Stimulated activated CD4-positive, alpha-beta T cell treated with anti-CD3 and anti-CD28 coated beads, Interleukin-2, amount 100 ng/mL, for 4 hours (primary cell): ENCODE results near the gene PACS1.
A peak's percentile ranks its signal among the peaks of the same experiment; 100 is the strongest.
"Not testable (repeated sequence)": the region's sequence is repeated elsewhere in the genome, so short reads cannot be mapped to it uniquely, and the experiment has no call there.

Source experiments
- DNase-seq: peaks from one replicate; pipeline ENCODE4 v3.0.0-alpha.2; 2020; ENCODE audit warnings: low read depth

Gene PACS1

GRCh38 chr11:66076561-66076960 lies 6.5 kb downstream of the PACS1 start:
- DNase-seq: no peak

- no peak for DNase-seq
Measured at GRCh38 chr11:66077927-66078326, 7.9 kb downstream of the PACS1 start.

- DNase-seq: not testable (repeated sequence)
Measured at GRCh38 chr11:66078949-66079348, 8.9 kb downstream of the PACS1 start.

GRCh38 chr11:66080055-66080817 lies 10.2 kb downstream of the PACS1 start:
- DNase-seq: peak; percentile 67

- peak; percentile 53 for DNase-seq
Measured at GRCh38 chr11:66081505-66081904, 11.4 kb downstream of the PACS1 start.

GRCh38 chr11:66082946-66083698 lies 13.1 kb downstream of the PACS1 start:
- no peak for DNase-seq

GRCh38 chr11:66083767-66084166 lies 13.7 kb downstream of the PACS1 start:
- no peak for DNase-seq

- no peak for DNase-seq
Measured at GRCh38 chr11:66084821-66085475, 14.9 kb downstream of the PACS1 start.

- DNase-seq: no peak
Measured at GRCh38 chr11:66087148-66087908, 17.3 kb downstream of the PACS1 start.

- no peak for DNase-seq
Measured at GRCh38 chr11:66089067-66089466, 19.0 kb downstream of the PACS1 start.

- no peak for DNase-seq
Measured at GRCh38 chr11:66090288-66090687, 20.2 kb downstream of the PACS1 start.

GRCh38 chr11:66092125-66092524 lies 22.1 kb downstream of the PACS1 start:
- DNase-seq: not testable (repeated sequence)

GRCh38 chr11:66099746-66100145 lies 29.7 kb downstream of the PACS1 start:
- DNase-seq: not testable (repeated sequence)

- DNase-seq: peak; percentile 35
Measured at GRCh38 chr11:66100272-66101065, 30.4 kb downstream of the PACS1 start.

GRCh38 chr11:66101066-66101464 lies 31.0 kb downstream of the PACS1 start:
- DNase-seq: no peak

- no peak for DNase-seq
Measured at GRCh38 chr11:66104057-66104638, 34.1 kb downstream of the PACS1 start.

GRCh38 chr11:66106786-66107599 lies 36.9 kb downstream of the PACS1 start:
- no peak for DNase-seq

- no peak for DNase-seq
Measured at GRCh38 chr11:66107600-66108510, 37.8 kb downstream of the PACS1 start.

GRCh38 chr11:66109294-66109693 lies 39.2 kb downstream of the PACS1 start:
- no peak for DNase-seq
